ENCODE results near the gene VIPR2.

VIPR2 gene

GRCh38 chr7:159158125-159158887 lies 13.6 kb upstream of the VIPR2 start:
- no peak for DNase-seq (ENCODE audit: low read depth in 2 of 2)

DNA sequence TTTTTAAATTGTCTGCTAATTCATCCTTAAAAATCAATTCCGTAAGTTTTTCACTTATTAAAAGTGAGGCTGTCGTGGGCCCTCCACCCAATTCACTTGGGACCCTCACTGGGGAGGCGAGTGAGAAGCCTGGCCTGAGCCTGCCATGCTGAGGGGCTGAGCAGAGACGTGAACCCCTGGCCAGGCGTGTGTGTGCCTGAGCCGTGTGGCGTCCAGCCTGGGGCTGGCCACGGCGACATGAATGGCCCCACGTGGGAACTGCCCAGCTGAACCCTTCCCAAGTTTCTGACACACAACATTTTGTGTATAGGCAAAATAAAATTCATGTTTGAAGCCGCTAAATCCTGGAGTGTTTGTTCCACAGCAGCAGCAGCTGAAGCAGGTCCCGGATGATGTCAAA lies 13.0 kb upstream of the VIPR2 start:
- DNase-seq (ENCODE audit: low read depth in 2 of 2), result no peak

- DNase-seq (ENCODE audit: low read depth in 2 of 2), result no peak
These were observed 12.0 kb upstream of the VIPR2 start for GRCh38 chr7:159156436-159157245.

DNA sequence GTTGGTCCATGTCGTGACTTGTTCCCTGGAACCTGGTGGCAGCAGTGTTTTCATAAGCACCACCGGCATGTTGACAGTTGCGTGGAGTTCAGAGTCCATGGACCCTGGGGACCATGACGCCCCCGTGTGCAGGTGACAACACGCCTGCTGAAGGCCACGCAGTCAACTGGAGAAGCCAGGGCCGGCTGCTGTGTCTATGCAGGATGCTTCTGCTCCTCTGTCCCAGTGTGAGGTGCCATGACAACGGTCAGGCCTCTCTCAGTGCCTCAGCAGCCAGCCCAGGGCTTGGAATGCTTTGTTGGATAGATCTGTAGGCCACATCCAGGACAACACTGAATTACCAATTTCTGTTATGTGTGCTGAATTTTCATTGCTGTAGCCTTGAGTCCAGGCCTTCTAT lies 10.7 kb upstream of the VIPR2 start:
- DNase-seq (ENCODE audit: low read depth in 2 of 2), result no peak

DNA sequence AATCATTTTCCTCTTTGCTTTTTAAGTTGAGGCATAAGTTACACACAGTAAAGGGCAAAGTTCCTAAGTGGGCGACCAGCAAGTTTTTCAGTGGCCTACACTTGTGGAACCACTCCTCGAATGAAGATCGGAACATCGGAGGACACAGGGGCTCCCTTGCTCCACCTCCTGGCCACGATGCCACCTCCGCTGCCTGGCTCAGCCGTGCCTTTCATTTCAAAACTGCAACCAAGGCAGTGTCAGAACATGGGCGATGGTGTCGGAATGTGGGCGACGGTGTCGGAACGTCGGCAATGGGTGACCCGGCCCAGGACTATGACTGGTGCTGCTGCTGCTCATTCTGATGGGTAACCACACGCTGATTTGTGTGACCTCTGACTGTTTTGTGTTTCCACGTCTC lies 9.6 kb upstream of the VIPR2 start:
- DNase-seq (ENCODE audit: low read depth in 2 of 2), result no peak

DNA sequence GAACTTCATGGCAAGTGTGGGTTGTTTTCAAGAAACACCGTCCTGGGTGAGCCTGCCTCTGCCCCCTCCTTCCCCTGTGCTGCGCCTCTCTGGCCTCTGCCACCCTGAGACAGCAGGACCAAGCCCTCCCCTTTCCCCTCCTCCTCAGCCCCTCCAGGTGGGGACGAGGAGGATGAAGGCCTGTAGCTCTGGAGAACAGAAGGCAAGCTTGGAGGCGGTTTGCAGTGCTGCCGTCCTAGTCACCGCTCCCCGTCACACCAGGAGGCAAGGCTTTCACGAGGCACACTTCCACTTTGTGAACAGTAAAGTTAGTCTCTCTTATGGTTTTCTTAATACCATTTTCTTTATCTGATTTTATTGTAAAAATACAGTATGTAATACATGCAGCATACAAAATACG lies 8.8 kb upstream of the VIPR2 start:
- DNase-seq (ENCODE audit: low read depth in 2 of 2), result no peak

DNA sequence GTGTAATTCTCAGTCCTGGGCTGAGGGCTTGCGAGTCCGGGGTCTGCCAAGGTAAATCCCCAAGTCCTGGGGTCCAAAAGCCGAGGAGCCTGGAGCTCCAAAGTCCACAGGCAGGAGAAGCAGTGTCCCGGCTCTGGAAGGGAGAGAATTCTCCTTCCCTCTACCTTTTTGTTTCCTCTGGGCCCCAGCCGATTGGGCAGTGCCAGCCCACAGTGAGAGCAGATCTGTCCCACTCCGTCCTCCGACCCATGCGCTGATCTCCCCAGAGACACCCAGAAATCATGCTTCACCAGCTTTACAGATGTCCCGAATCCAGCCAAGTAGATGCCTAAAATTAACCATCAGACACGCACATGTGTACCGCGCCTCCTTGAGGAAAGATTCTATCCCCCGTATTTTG lies 8.1 kb upstream of the VIPR2 start:
- no peak for DNase-seq (ENCODE audit: low read depth in 2 of 2)

DNA sequence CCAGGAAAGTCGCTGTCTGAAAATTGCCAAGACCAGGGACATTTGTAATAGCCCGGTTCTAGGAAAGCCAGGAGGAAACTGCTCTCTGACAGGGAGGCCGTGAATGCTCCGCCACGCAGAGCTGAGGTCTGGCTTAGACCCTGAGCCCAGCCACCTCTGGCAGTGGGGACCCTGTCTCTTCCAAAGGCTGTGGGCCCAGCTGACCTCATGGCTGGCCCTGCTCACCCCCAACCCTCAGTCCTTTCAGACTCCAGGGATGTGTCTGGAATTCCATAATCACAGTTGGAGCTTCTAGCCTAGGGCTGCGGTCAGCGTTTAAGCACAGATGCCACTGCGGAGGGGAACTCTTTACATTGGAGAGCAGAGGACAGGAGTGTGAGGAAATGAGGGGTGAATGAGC lies 6.6 kb upstream of the VIPR2 start:
- no peak for DNase-seq (ENCODE audit: low read depth in 2 of 2)

DNA sequence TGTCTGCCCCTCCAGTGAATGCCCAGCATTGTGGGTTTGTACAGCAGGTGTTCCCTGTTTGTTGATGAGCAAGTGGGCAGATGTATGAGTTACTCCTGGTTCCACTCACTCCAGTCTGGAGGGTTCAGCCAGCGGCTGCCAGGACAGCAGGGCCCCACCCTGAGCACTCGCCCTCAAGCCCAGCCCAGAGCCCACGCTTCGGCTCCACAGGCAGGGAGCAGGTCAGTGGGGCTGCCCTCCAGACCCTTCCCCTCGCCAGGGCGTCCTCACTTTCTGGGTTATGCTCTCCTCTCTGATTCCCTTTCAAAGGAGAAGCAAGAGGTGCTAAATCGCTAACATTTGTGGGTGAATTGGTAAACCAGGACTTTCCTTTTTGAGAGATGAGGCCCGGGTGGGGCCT lies 4.8 kb upstream of the VIPR2 start:
- no peak for DNase-seq (ENCODE audit: low read depth in 2 of 2)

- DNase-seq (ENCODE audit: low read depth in 2 of 2), result no peak
These were observed 4.0 kb upstream of the VIPR2 start for GRCh38 chr7:159148430-159149395.

DNA sequence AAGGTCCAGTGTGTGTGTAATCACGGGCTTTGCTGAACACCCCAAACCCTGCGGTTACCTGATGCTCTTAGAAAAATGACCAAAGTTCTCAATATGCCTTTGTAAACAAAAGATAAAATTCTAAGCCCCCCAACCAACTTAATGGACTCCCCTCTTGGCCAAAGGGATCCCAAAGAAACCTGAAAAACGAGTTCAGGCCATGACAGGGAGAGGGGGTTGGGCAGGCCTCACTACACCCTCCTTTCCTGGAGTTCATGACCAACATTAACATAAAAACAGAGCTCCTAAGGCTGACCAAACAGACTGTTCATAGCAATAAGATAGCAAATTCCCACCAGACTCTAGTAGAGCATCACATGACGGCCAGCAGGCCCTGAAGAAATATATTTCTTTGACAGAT lies 3.0 kb upstream of the VIPR2 start:
- DNase-seq (ENCODE audit: low read depth in 2 of 2), result no peak

GRCh38 chr7:159147246-159147645 lies 2.6 kb upstream of the VIPR2 start:
- DNase-seq (ENCODE audit: low read depth in 2 of 2), result no peak

- no peak for DNase-seq (ENCODE audit: low read depth in 2 of 2)
These were observed 1.6 kb upstream of the VIPR2 start for GRCh38 chr7:159146084-159146858.

DNA sequence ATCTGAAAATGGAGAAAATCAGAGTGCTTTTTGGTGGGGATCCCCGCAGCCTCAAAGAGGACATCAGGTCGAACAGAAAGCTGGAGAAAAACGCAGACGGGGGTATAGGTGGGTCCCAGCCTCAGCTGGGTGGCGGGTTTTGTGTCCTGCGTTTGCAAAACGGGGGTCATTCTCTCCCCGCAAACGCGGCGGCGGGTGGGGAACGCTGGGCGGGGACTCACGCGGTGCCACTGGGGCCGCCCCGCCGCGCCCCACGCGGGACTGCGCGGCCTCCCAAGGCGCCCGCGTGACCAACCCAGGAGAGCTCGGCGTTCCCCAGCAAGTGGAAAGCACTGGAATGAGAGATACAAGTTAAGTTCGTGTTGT lies 806 bp upstream of the VIPR2 start:
- no peak for DNase-seq (ENCODE audit: low read depth in 2 of 2)

DNA sequence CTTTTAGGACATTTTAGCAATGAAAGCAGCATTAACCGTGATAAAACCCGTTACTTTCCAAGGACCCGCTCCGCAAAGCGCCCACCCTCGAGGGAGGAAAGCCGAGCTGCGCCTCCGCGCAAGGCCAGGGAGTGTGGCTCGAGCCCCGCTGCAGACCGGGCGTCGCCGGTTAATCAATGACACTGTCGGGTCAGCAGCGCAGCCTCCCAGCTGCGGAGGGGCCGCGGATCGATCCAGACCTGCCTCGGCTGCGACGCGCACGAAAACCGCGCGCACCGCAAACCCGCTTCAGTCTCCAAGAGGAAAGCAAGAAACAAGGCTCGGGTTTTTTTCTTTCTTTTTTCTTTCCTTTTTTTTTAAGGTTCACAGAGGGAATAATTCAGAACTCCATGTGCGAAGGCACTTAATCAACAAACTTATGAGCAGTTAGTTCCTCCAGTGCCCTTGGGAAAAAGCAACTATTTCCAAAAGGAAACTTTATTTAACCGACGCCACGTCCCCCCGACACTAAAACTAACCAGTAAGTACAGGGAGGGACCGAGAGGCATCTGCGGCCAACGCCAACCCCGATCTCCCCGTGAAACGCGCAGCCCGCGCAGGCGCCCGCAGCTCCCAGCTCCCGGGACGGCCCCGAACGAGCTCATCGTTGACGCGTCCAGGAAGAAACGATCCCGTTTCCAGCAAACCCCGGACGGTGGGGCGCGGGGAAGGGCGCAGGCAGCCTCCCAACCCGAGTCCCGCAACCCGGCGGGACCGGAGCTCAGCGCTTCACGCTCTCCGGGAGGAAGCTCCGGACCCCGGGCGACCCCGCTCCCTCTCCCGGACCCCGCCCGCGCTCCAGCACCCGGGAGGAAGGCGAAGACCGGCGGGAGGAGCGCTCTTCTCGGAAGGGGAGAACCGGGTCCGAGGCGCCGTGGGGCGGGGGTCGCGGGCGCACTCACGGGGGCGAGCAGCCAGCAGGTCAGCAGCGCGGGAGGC lies 598 bp downstream of the VIPR2 start:
- no peak for DNase-seq (ENCODE audit: low read depth in 2 of 2)

- no peak for DNase-seq (ENCODE audit: low read depth in 2 of 2)
These were observed 1.9 kb downstream of the VIPR2 start for GRCh38 chr7:159142730-159143129.

DNA sequence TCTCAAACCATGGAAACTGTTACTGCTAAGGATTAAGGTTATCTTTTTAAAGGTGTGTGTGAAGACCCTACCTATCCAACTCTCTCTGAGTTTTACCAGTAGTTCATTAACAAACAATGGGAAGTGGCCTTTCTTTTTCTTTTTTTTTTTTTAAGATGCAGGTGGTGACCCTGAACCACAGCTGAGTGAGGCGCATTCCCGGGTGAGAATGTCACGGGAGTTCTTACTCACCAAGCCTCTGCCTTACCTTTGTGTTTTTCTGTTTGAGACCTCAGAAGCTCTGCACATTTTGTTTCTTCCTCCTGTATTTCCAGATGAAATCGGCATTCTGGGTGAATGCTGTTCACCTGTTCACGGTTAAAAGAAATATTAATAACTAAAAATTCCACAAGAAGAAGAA lies 2.5 kb downstream of the VIPR2 start:
- no peak for DNase-seq (ENCODE audit: low read depth in 2 of 2)

DNA sequence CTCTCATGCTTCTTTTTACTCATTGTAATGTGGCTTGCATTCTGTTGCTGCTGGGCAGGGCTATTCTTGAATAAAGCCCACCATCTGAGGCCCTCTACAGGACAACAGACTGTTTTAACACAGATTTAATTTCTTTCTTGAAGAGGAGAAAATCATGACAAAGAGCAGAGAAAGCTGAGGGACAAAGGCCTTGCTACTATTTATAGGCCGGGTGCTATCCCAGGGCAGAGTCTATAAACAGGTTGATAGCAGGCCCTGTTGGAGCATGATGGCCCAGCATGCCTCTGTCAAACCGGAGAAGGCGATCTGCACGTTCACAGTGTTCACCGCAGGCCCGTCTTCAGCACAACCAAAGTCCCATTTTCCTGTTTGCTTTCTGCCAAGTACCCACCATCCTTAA lies 3.0 kb downstream of the VIPR2 start:
- no peak for DNase-seq (ENCODE audit: low read depth in 2 of 2)

- DNase-seq (ENCODE audit: low read depth in 2 of 2), result no peak
These were observed 3.5 kb downstream of the VIPR2 start for GRCh38 chr7:159141167-159141566.

DNA sequence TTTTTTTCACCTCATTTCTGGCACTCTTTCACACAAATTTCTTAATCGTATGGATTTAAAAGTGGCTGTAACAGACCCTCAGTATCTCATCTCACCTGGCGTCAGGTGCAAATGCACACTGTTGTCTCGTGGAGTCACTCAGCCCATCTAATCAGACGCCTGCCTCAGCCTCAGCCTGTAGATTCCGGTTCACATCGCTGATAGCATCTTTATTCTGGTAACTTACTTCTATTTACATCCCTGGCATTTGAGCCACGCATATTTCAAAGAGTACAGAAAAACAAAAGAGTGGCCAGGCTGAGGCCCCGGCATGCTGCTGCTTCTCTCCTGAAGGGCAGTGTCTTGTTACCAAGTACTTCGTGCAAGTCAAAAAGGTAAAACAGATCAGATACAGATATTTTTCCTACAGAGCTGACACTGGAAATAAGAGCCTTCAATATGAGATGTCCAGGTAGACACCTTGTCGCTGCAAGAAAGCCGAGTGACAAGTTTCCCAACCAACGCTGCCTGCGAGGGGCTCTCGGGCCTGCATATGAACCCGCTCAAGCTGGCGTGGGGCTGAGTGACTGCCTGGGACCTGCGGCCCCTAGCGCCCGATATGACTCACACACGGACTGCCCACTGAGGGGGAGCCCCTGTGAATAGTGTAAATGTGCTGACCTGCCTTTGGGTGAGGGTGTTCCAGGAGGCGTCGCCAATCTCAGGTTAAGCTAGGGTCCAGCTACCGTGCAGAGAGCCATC lies 4.3 kb downstream of the VIPR2 start:
- no peak for DNase-seq (ENCODE audit: low read depth in 2 of 2)
